H9 (cell line): ENCODE data around the gene PSMD1. TPM values are rescaled to one million over a fixed set of nuclear protein-coding genes. Genes with fewer than 3 reads are reported as not detected.

ENCODE experiments used
- DNase-seq: peaks from one replicate; pipeline ENCODE4 v3.0.0-alpha.2; 2017
- H2AFZ ChIP-seq: one replicate; pipeline ENCODE4 v1.6.1; 2013; ENCODE audit warnings: mild to moderate bottlenecking, low read length, control low read depth, moderate library complexity
- H2AK5ac ChIP-seq: 2 replicates; pipeline ENCODE4 v1.6.1; 2013; ENCODE audit warnings: low read length, control low read depth, mixed read lengths; ENCODE audit not compliant: insufficient read length
- H2BK120ac ChIP-seq: one replicate; pipeline ENCODE4 v1.6.1; 2013; ENCODE audit warnings: low read depth, mild to moderate bottlenecking, low read length, control low read depth, inconsistent platforms; ENCODE audit not compliant: poor library complexity, severe bottlenecking
- H2BK12ac ChIP-seq: 2 replicates; pipeline ENCODE4 v1.6.1; 2013; ENCODE audit warnings: low read length, control low read depth, mixed read lengths, low read depth; ENCODE audit not compliant: insufficient read length
- H2BK15ac ChIP-seq: 2 replicates; pipeline ENCODE4 v1.6.1; 2013; ENCODE audit warnings: low read depth, low read length, control low read depth
- H2BK20ac ChIP-seq: one replicate; pipeline ENCODE4 v1.6.1; 2013; ENCODE audit warnings: low read depth, mild to moderate bottlenecking, low read length, control low read depth, inconsistent platforms; ENCODE audit not compliant: poor library complexity, severe bottlenecking
- H2BK5ac ChIP-seq: 2 replicates; pipeline ENCODE4 v1.6.1; 2013; ENCODE audit warnings: low read length, control low read depth, mixed read lengths; ENCODE audit not compliant: insufficient read length
- H3K14ac ChIP-seq: 2 replicates; pipeline ENCODE4 v1.6.1; 2013; ENCODE audit warnings: low read length, control low read depth; ENCODE audit not compliant: insufficient read depth
- H3K18ac ChIP-seq: 2 replicates; pipeline ENCODE4 v1.6.1; 2013; ENCODE audit warnings: low read depth, mild to moderate bottlenecking, mixed read lengths, low read length, control low read depth; ENCODE audit not compliant: insufficient read length
- H3K23ac ChIP-seq: 2 replicates; pipeline ENCODE4 v1.6.1; 2013; ENCODE audit warnings: low read length, control low read depth, mixed read lengths, low read depth; ENCODE audit not compliant: insufficient read length
- H3K23me2 ChIP-seq: 2 replicates; pipeline ENCODE4 v1.6.1; 2013; ENCODE audit warnings: low read depth, mild to moderate bottlenecking, mixed read lengths, low read length, control low read depth; ENCODE audit not compliant: insufficient read length, poor library complexity, severe bottlenecking
- H3K27ac ChIP-seq: 2 replicates; pipeline ENCODE4 v1.5.1; 2013; ENCODE audit warnings: low read length, control low read depth, mixed read lengths, low read depth; ENCODE audit not compliant: insufficient read length
- H3K27me3 ChIP-seq: 2 replicates; pipeline ENCODE4 v1.6.1; 2013; ENCODE audit warnings: low read length, control low read depth, inconsistent platforms; ENCODE audit not compliant: insufficient read depth
- H3K4ac ChIP-seq: 2 replicates; pipeline ENCODE4 v1.6.1; 2013; ENCODE audit warnings: low read depth, mild to moderate bottlenecking, control low read depth, inconsistent platforms, low read length, moderate library complexity
- H3K4me1 ChIP-seq: 2 replicates; pipeline ENCODE4 v1.6.1; 2013; ENCODE audit warnings: low read length, control low read depth, inconsistent platforms; ENCODE audit not compliant: insufficient read depth
- H3K4me2 ChIP-seq: 2 replicates; pipeline ENCODE4 v1.6.1; 2013; ENCODE audit warnings: low read length, control low read depth, mixed read lengths; ENCODE audit not compliant: insufficient read length, insufficient read depth
- H3K56ac ChIP-seq: 2 replicates; pipeline ENCODE4 v1.6.1; 2013; ENCODE audit warnings: low read depth, mild to moderate bottlenecking, mixed read lengths, low read length, control low read depth; ENCODE audit not compliant: insufficient read length
- H3K79me1 ChIP-seq: 2 replicates; pipeline ENCODE4 v1.6.1; 2013; ENCODE audit warnings: low read depth, mild to moderate bottlenecking, moderate library complexity, low read length, control low read depth, inconsistent platforms; ENCODE audit not compliant: insufficient read depth, poor library complexity, severe bottlenecking
- H3K79me2 ChIP-seq: 2 replicates; pipeline ENCODE4 v1.6.1; 2013; ENCODE audit warnings: low read length, control low read depth, inconsistent platforms; ENCODE audit not compliant: insufficient read depth
- H3K9ac ChIP-seq: 2 replicates; pipeline ENCODE4 v1.6.1; 2013; ENCODE audit warnings: low read length, control low read depth, mixed read lengths; ENCODE audit not compliant: insufficient read length; ENCODE audit errors: extremely low read depth
- H3K9me3 ChIP-seq: one replicate; pipeline ENCODE4 v1.6.1; 2013; ENCODE audit warnings: low read depth, low read length, inconsistent platforms; ENCODE audit not compliant: control insufficient read depth
- H3T11ph ChIP-seq: one replicate; pipeline ENCODE4 v1.6.1; 2013; ENCODE audit warnings: mild to moderate bottlenecking, low read length, control low read depth, inconsistent platforms
- H4K20me1 ChIP-seq: one replicate; pipeline ENCODE4 v1.6.1; 2013; ENCODE audit not compliant: control insufficient read depth, insufficient read length, insufficient read depth
- H4K5ac ChIP-seq: 2 replicates; pipeline ENCODE4 v1.6.1; 2013; ENCODE audit warnings: low read depth, mild to moderate bottlenecking, mixed read lengths, low read length, control low read depth; ENCODE audit not compliant: insufficient read length
- H4K8ac ChIP-seq: replicated peaks from 2 replicates; pipeline ENCODE4 v1.6.1; 2013; ENCODE audit warnings: low read length, control low read depth, mixed read lengths, low read depth; ENCODE audit not compliant: insufficient read length
- H4K91ac ChIP-seq: 2 replicates; pipeline ENCODE4 v1.6.1; 2013; ENCODE audit warnings: low read depth, mild to moderate bottlenecking, moderate library complexity, mixed read lengths, low read length, control low read depth; ENCODE audit not compliant: insufficient read length
- H3K27ac Mint-ChIP-seq, 3 experiments: 2 replicates in 2 of 3; 3 replicates in 1 of 3; pipeline ENCODE4 v1.8.0; 2020 to 2021; ENCODE audit warnings: mixed read lengths in 3 of 3, mild to moderate bottlenecking in 1 of 3, moderate library complexity in 1 of 3
- H3K27me3 Mint-ChIP-seq: 2 replicates; pipeline ENCODE4 v1.8.0; 2021; ENCODE audit warnings: low read depth, mild to moderate bottlenecking, moderate library complexity, mixed read lengths
- H3K36me3 Mint-ChIP-seq, 3 experiments: 2 replicates in 2 of 3; 3 replicates in 1 of 3; pipeline ENCODE4 v1.8.0; 2020 to 2021; ENCODE audit warnings: low read depth in 3 of 3, mixed read lengths in 3 of 3; ENCODE audit not compliant: insufficient read depth in 1 of 3
- H3K4me1 Mint-ChIP-seq, 2 experiments: 2 replicates each; pipeline ENCODE4 v1.8.0; 2020; ENCODE audit warnings: mixed read lengths in 2 of 2
- H3K4me3 Mint-ChIP-seq, 2 experiments: 2 replicates in 1 of 2; 3 replicates in 1 of 2; pipeline ENCODE4 v1.8.0; 2020 to 2021; ENCODE audit warnings: mild to moderate bottlenecking in 2 of 2, mixed read lengths in 2 of 2, moderate library complexity in 1 of 2
- H3K9me3 Mint-ChIP-seq, 2 experiments: 2 replicates in 1 of 2; 3 replicates in 1 of 2; pipeline ENCODE4 v1.8.0; 2020; ENCODE audit warnings: mild to moderate bottlenecking in 2 of 2, mixed read lengths in 2 of 2, moderate library complexity in 1 of 2
- CTCF ChIP-seq: fragments of 200-600 bp; sonication (generic); conservative IDR thresholded peaks from 3 replicates; pipeline ENCODE4 v1.8.0; 2021; ENCODE audit warnings: antibody characterized with exemption, mild to moderate bottlenecking
- WGBS: extraction: QIAGEN DNeasy Blood & Tissue Kit; methylation state at CpG from one replicate; pipeline ENCODE4 v1.1.7; 2013; ENCODE audit warnings: missing lambda C conversion rate, low lambda C conversion rate, mixed read lengths; ENCODE audit not compliant: insufficient read length; ENCODE audit errors: extremely low coverage; 5-methylcytosine and 5-hydroxymethylcytosine counted together
- total RNA-seq: library from RNA; stranded (reverse); gene quantifications from 2 replicates; pipeline ENCODE4 v1.2.1, GENCODE V29; 2021

The PSMD1 gene
- total RNA-seq, 1 experiment from 2014 or later: 166 TPM

GRCh38 chr2:231218366-231218765, 161.7 kb downstream of the PSMD1 start:
- Histone ChIP-seq H3K9me3 (no peaks in the 10 kb centered on the region), H3K4ac (no peak overlapping the region), H4K5ac (no peak overlapping the region), H3K56ac (no peak overlapping the region), H3K23me2 (no peaks in the 10 kb centered on the region), H3K4me2 (no peak overlapping the region), H2BK5ac (no peak overlapping the region), H3K27ac (no peak overlapping the region), H2AK5ac (no peak overlapping the region), H3K4me1 (no peaks in the 10 kb centered on the region), H2BK15ac (no peak overlapping the region), H3K27me3 (no peaks in the 10 kb centered on the region), H4K20me1 (no peaks in the 10 kb centered on the region), H3K23ac (no peak overlapping the region), H3K14ac (no peak overlapping the region), H3K79me2 (no peaks in the 10 kb centered on the region), H4K8ac (no peak overlapping the region), H2BK120ac (no peak overlapping the region), H3K9ac (no peak overlapping the region), H3T11ph (no peak overlapping the region), H4K91ac (no peak overlapping the region), H3K79me1 (no peaks in the 10 kb centered on the region), H2BK12ac (no peak overlapping the region), H3K18ac (no peak overlapping the region), H2AFZ (no peak overlapping the region), H2BK20ac (no peak overlapping the region)
- peaks cover 27 to 71% (median 50%) of the 10 kb centered on the region in 3 experiments; a peak in 6 of 7 replicates for H3K36me3 Mint-ChIP-seq
- no peak overlapping the region for H3K27ac Mint-ChIP-seq
- no peak for TF ChIP-seq CTCF
- DNase-seq: no peak
- no peaks in the 10 kb centered on the region for H3K9me3 Mint-ChIP-seq
- no peak overlapping the region for H3K4me3 Mint-ChIP-seq
- no CpG with 5 or more reads among the region's 3 CpGs for WGBS
- H3K27me3 Mint-ChIP-seq: no peaks in the 10 kb centered on the region
- H3K4me1 Mint-ChIP-seq: no peaks in the 10 kb centered on the region
